Measurements from ENCODE around the gene POLR3C.
A peak's percentile ranks its signal among the peaks of the same experiment; 100 is the strongest.
"Not testable (repeated sequence)": the region's sequence is repeated elsewhere in the genome, so short reads cannot be mapped to it uniquely, and the experiment has no call there.

The POLR3C gene

GRCh38 chr1:145804235-145805045 is 19.6 kb upstream of the POLR3C start:
- in situ Hi-C loops (cut with HindIII; ENCODE audit: low sequenced_read_pairs) = no loop called here
- TF ChIP-seq CTCF (IDR thresholded peaks at IDR 0.05; ENCODE audit: low read depth, low read length, missing control alignments) = no peak

GRCh38 chr1:145805057-145805456 is 18.9 kb upstream of the POLR3C start:
- DNase-seq (ENCODE audit: low read depth) = peak; percentile 23
- no peak overlapping the region for H3K4me3 ChIP-seq (ENCODE audit: low read depth, low read length)
- in situ Hi-C loops (cut with HindIII; ENCODE audit: low sequenced_read_pairs) = no loop called here
- no peak for TF ChIP-seq CTCF (IDR thresholded peaks at IDR 0.05; ENCODE audit: low read depth, low read length, missing control alignments)

More at GRCh38 chr1:145804235-145805045, 19.6 kb upstream of the POLR3C start:
- H3K4me3 ChIP-seq (ENCODE audit: low read depth, low read length) = no peak overlapping the region
- no peak for DNase-seq (ENCODE audit: low read depth)

- TF ChIP-seq CTCF (IDR thresholded peaks at IDR 0.05; ENCODE audit: low read depth, low read length, missing control alignments) = no peak
- DNase-seq (ENCODE audit: low read depth) = no peak
- in situ Hi-C loops (cut with HindIII; ENCODE audit: low sequenced_read_pairs) = no loop called here
Measured at GRCh38 chr1:145806408-145806807, 17.6 kb upstream of the POLR3C start.

GRCh38 chr1:145806844-145807243 is 17.2 kb upstream of the POLR3C start:
- no peak for DNase-seq (ENCODE audit: low read depth)
- H3K4me3 ChIP-seq (ENCODE audit: low read depth, low read length) = no peak overlapping the region
- in situ Hi-C loops (cut with HindIII; ENCODE audit: low sequenced_read_pairs) = no loop called here
- TF ChIP-seq CTCF (IDR thresholded peaks at IDR 0.05; ENCODE audit: low read depth, low read length, missing control alignments) = no peak

More at GRCh38 chr1:145806408-145806807, 17.6 kb upstream of the POLR3C start:
- no peak overlapping the region for H3K4me3 ChIP-seq (ENCODE audit: low read depth, low read length)

GRCh38 chr1:145812977-145813810 is 10.8 kb upstream of the POLR3C start:
- in situ Hi-C loops (cut with HindIII; ENCODE audit: low sequenced_read_pairs); DNase-seq (ENCODE audit: low read depth); H3K4me3 ChIP-seq (ENCODE audit: low read depth, low read length): not testable (repeated sequence)

- peak; percentile 58 for DNase-seq (ENCODE audit: low read depth)
- in situ Hi-C loops (cut with HindIII; ENCODE audit: low sequenced_read_pairs); H3K4me3 ChIP-seq (ENCODE audit: low read depth, low read length): not testable (repeated sequence)
Measured at GRCh38 chr1:145818095-145818494, 5.9 kb upstream of the POLR3C start.

DNA sequence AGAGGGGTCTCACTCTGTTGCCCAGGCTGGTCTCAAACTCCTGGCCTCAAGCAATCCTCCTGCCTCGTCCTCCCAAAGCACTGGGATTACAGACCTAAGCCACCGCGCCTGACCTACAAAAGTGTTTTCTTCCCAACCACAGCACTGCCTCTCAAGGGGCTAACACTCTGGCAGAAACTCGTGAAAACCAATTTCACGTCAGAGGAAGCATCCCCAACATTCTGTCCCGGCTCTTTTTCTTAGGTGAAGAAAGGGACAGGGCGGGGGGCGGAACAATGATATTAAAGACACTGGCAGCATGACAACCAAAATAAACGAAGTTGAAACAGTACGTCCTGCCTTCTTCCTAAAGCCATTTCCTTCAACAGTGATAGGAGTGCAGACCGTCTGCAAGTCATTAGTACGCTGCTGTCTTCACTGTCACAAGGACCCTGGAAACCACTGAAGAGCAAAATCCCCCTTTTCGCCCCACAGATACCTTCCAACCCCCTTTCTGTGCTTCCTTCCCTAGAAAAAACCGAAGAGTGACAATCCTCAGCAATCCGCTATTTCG is 1.1 kb upstream of the POLR3C start:
- in situ Hi-C loops (cut with HindIII; ENCODE audit: low sequenced_read_pairs); DNase-seq (ENCODE audit: low read depth): not testable (repeated sequence)
- H3K4me3 ChIP-seq (ENCODE audit: low read depth, low read length) = peak overlapping the region; percentile 86

- no peak for DNase-seq (ENCODE audit: low read depth)
- in situ Hi-C loops (cut with HindIII; ENCODE audit: low sequenced_read_pairs) = no loop called here
- H3K4me3 ChIP-seq (ENCODE audit: low read depth, low read length) = peak overlapping the region; percentile 86
- no peak for TF ChIP-seq CTCF (IDR thresholded peaks at IDR 0.05; ENCODE audit: low read depth, low read length, missing control alignments)
Measured at GRCh38 chr1:145824499-145824842, 471 bp downstream of the POLR3C start.
